D721Med (cell line): Measurements from ENCODE around the gene SAP30L.

ENCODE experiments used
- DNase-seq: peaks from one replicate; pipeline ENCODE4 v3.0.0; 2011; ENCODE audit warnings: low spot score; ENCODE audit not compliant: insufficient read length
- FAIRE-seq: peaks from 2 replicates; lab custom pipeline; 2011; peaks lifted over from hg19 to GRCh38; lab: Jason Lieb, UNC
- CTCF ChIP-seq: IDR thresholded peaks from 2 replicates; pipeline ENCODE4 v1.5.1; 2012; ENCODE audit warnings: mild to moderate bottlenecking, control low read depth; ENCODE audit not compliant: insufficient read depth; ENCODE audit errors: missing control alignments

SAP30L gene

GRCh38 chr5:154409230-154409840 lies 36.5 kb upstream of the SAP30L start:
- no peak for DNase-seq
- FAIRE-seq, result no peak
- TF ChIP-seq CTCF, result no peak

- no peak for DNase-seq
- TF ChIP-seq CTCF, result no peak
- no peak for FAIRE-seq
Measured at GRCh38 chr5:154410008-154410407, 35.8 kb upstream of the SAP30L start.

GRCh38 chr5:154410786-154411185 lies 35.0 kb upstream of the SAP30L start:
- no peak for TF ChIP-seq CTCF
- FAIRE-seq (no peak), DNase-seq (no peak)

GRCh38 chr5:154411338-154411737 lies 34.5 kb upstream of the SAP30L start:
- no peak for FAIRE-seq
- TF ChIP-seq CTCF, result no peak
- no peak for DNase-seq

GRCh38 chr5:154412316-154412715 lies 33.5 kb upstream of the SAP30L start:
- TF ChIP-seq CTCF, result no peak
- no peak for DNase-seq
- FAIRE-seq, result no peak

- FAIRE-seq, result no peak
- TF ChIP-seq CTCF, result no peak
Measured at GRCh38 chr5:154412925-154413324, 32.9 kb upstream of the SAP30L start.

GRCh38 chr5:154415114-154415513 lies 30.7 kb upstream of the SAP30L start:
- FAIRE-seq (no peak), DNase-seq (no peak)
- TF ChIP-seq CTCF, result no peak

More at GRCh38 chr5:154412925-154413324, 32.9 kb upstream of the SAP30L start:
- no peak for DNase-seq
